Effector memory CD4-positive, alpha-beta T cell (primary cell): ENCODE results near the gene CIAO2A.
"Not testable (repeated sequence)": the region's sequence is repeated elsewhere in the genome, so short reads cannot be mapped to it uniquely, and the experiment has no call there.

Source experiments
- DNase-seq, 3 donors: peaks; one replicate each; pipeline ENCODE4 v3.0.0-alpha.2; 2020
- H3K27ac ChIP-seq: 2 replicates; pipeline ENCODE4 v1.7.0; 2013; ENCODE audit warnings: mild to moderate bottlenecking, low read length, moderate library complexity; ENCODE audit not compliant: insufficient read depth, poor library complexity, severe bottlenecking
- H3K27me3 ChIP-seq: replicated peaks from 2 replicates; pipeline ENCODE4 v1.7.0; 2013; ENCODE audit warnings: mild to moderate bottlenecking, low read length; ENCODE audit not compliant: insufficient read depth, control insufficient read depth, poor library complexity, severe bottlenecking
- H3K36me3 ChIP-seq: 2 replicates; pipeline ENCODE4 v1.7.0; 2013; ENCODE audit warnings: mild to moderate bottlenecking, low read length, moderate library complexity; ENCODE audit not compliant: control insufficient read depth, insufficient read depth
- H3K4me1 ChIP-seq: 2 replicates; pipeline ENCODE4 v1.7.0; 2013; ENCODE audit warnings: low read length, mild to moderate bottlenecking; ENCODE audit not compliant: control insufficient read depth, insufficient read depth, poor library complexity, severe bottlenecking
- H3K4me3 ChIP-seq: 2 replicates; pipeline ENCODE4 v1.7.0; 2013; ENCODE audit warnings: low read length, low read depth, mild to moderate bottlenecking; ENCODE audit not compliant: insufficient read depth, poor library complexity, severe bottlenecking
- H3K9me3 ChIP-seq: 2 replicates; pipeline ENCODE4 v1.7.0; 2013; ENCODE audit warnings: mild to moderate bottlenecking, low read length, moderate library complexity; ENCODE audit not compliant: control insufficient read depth

CIAO2A gene

GRCh38 chr15:64096668-64097384, 3.2 kb upstream of the CIAO2A start:
- Histone ChIP-seq H3K27ac (peak overlapping the region; percentile 85), H3K4me1 (peaks cover 36% of the 10 kb centered on the region), H3K9me3 (no peaks in the 10 kb centered on the region), H3K4me3 (peak overlapping the region; percentile 93), H3K36me3 (no peaks in the 10 kb centered on the region), H3K27me3 (no peaks in the 10 kb centered on the region)
- no peak for DNase-seq

GRCh38 chr15:64095795-64096667, 2.4 kb upstream of the CIAO2A start, which contains the start of gene SNX1:
SNX1 (plus strand) TSS chr15:64095982; CDS start chr15:64096014, 32 bp downstream.
- DNase-seq = peak; percentile 88 to 96 (median 94)

GRCh38 chr15:64095431-64095794, 1.8 kb upstream of the CIAO2A start:
- Histone ChIP-seq H3K27ac (peak overlapping the region; percentile 85), H3K36me3 (no peaks in the 10 kb centered on the region), H3K27me3 (no peaks in the 10 kb centered on the region), H3K9me3 (no peaks in the 10 kb centered on the region), H3K4me1 (peaks cover 36% of the 10 kb centered on the region), H3K4me3 (peak overlapping the region; percentile 93)
- no peak for DNase-seq

More at GRCh38 chr15:64095795-64096667, 2.4 kb upstream of the CIAO2A start, which contains the start of gene SNX1:
- Histone ChIP-seq H3K27ac (peak within 1 kb of the TSS; percentile 85), H3K4me1 (peaks cover 36% of the 10 kb centered on the region), H3K9me3 (no peaks in the 10 kb centered on the region), H3K36me3 (no peaks in the 10 kb centered on the region), H3K27me3 (no peaks in the 10 kb centered on the region), H3K4me3 (peak within 1 kb of the TSS; percentile 93)

GRCh38 chr15:64092864-64093626, 593 bp downstream of the CIAO2A start:
- no peaks in the 10 kb centered on the region for H3K27me3 ChIP-seq
- peak overlapping the region; percentile 76 for H3K27ac ChIP-seq
- H3K36me3 ChIP-seq = peaks cover 4% of the 10 kb centered on the region
- H3K4me1 ChIP-seq = peaks cover 36% of the 10 kb centered on the region
- DNase-seq = peak in 1 of 3 donors; percentile 8
- H3K9me3 ChIP-seq = no peaks in the 10 kb centered on the region
- peak overlapping the region; percentile 59 for H3K4me3 ChIP-seq

GRCh38 chr15:64092075-64092820, 1.4 kb downstream of the CIAO2A start:
- H3K36me3 ChIP-seq = peaks cover 12% of the 10 kb centered on the region
- no peaks in the 10 kb centered on the region for H3K27me3 ChIP-seq
- peaks cover 32% of the 10 kb centered on the region for H3K4me1 ChIP-seq
- no peaks in the 10 kb centered on the region for H3K9me3 ChIP-seq
- no peak for DNase-seq
- H3K4me3 ChIP-seq = no peak overlapping the region
- H3K27ac ChIP-seq = no peak overlapping the region

- peaks cover 27% of the 10 kb centered on the region for H3K4me1 ChIP-seq
- H3K4me3 ChIP-seq = no peak overlapping the region
- H3K27ac ChIP-seq = no peak overlapping the region
- no peaks in the 10 kb centered on the region for H3K9me3 ChIP-seq
- peaks cover 13% of the 10 kb centered on the region for H3K36me3 ChIP-seq
- no peak for DNase-seq
- H3K27me3 ChIP-seq = no peaks in the 10 kb centered on the region
Observed at GRCh38 chr15:64090527-64090926, 3.1 kb downstream of the CIAO2A start.

GRCh38 chr15:64089543-64090280, 3.9 kb downstream of the CIAO2A start:
- no peak for DNase-seq
- peaks cover 19% of the 10 kb centered on the region for H3K4me1 ChIP-seq
- no peak overlapping the region for H3K27ac ChIP-seq
- peaks cover 13% of the 10 kb centered on the region for H3K36me3 ChIP-seq
- no peaks in the 10 kb centered on the region for H3K9me3 ChIP-seq
- H3K4me3 ChIP-seq = no peak overlapping the region
- no peaks in the 10 kb centered on the region for H3K27me3 ChIP-seq

- H3K9me3 ChIP-seq = no peaks in the 10 kb centered on the region
- peaks cover 10% of the 10 kb centered on the region for H3K36me3 ChIP-seq
- no peak overlapping the region for H3K27ac ChIP-seq
- H3K27me3 ChIP-seq = no peaks in the 10 kb centered on the region
- H3K4me3 ChIP-seq = no peak overlapping the region
- DNase-seq = no peak
- H3K4me1 ChIP-seq = no peaks in the 10 kb centered on the region
Observed at GRCh38 chr15:64082757-64083156, 10.9 kb downstream of the CIAO2A start.

GRCh38 chr15:64073496-64073895, 20.1 kb downstream of the CIAO2A start:
- H3K27me3 ChIP-seq, H3K4me3 ChIP-seq, DNase-seq, H3K4me1 ChIP-seq, H3K27ac ChIP-seq, H3K9me3 ChIP-seq: not testable (repeated sequence)
- H3K36me3 ChIP-seq = peaks cover 16% of the 10 kb centered on the region
